Naive thymus-derived CD8-positive, alpha-beta T cell (primary cell): ENCODE measurements around the gene TBP. TPM values are rescaled to one million over a fixed set of nuclear protein-coding genes. Genes with fewer than 3 reads are reported as not detected.

ENCODE experiments used
- ATAC-seq, 2 donors: fragments of 150-1000 bp; cut with Tn5 transposase in 1 of 2; sonication (Bioruptor Pico), chemical (Tn5 transposase) in 1 of 2; 1 replicate in 1 of 2; 2 replicates in 1 of 2; pipeline ENCODE4 v1.10.0; 2021; ENCODE audit warnings: mild to moderate bottlenecking in 2 of 2, moderate library complexity in 2 of 2
- POLR2A ChIA-PET: fragments of 350-600 bp; sonication (Branson Sonifier 250); formaldehyde crosslinking; loops from one replicate; lab custom pipeline; 2021; ENCODE audit warnings: antibody characterized with exemption; lab: Charles Lee
- DNase-seq, 10 donors: peaks; one replicate each; pipeline versions ENCODE4 v3.0.0 to v3.0.0-alpha.2; 2020 to 2022
- H3K27ac Mint-ChIP-seq, 10 donors: one replicate each; pipeline ENCODE4 v1.8.0; 2020 to 2022; ENCODE audit warnings: mild to moderate bottlenecking in 10 of 10, mixed read lengths in 10 of 10, moderate library complexity in 4 of 10, inconsistent platforms in 1 of 10
- H3K27me3 Mint-ChIP-seq, 5 donors: one replicate each; pipeline ENCODE4 v1.8.0; 2021 to 2022; ENCODE audit warnings: mixed read lengths in 5 of 5
- H3K36me3 Mint-ChIP-seq, 3 donors: one replicate each; pipeline ENCODE4 v1.8.0; 2020 to 2022; ENCODE audit warnings: mixed read lengths in 3 of 3, mild to moderate bottlenecking in 2 of 3, inconsistent platforms in 1 of 3
- H3K4me1 Mint-ChIP-seq, 4 donors: one replicate each; pipeline ENCODE4 v1.8.0; 2021 to 2022; ENCODE audit warnings: mixed read lengths in 4 of 4
- H3K4me3 Mint-ChIP-seq, 10 donors: one replicate each; pipeline ENCODE4 v1.8.0; 2020 to 2022; ENCODE audit warnings: mild to moderate bottlenecking in 10 of 10, mixed read lengths in 10 of 10, moderate library complexity in 6 of 10, inconsistent platforms in 1 of 10
- H3K9me3 Mint-ChIP-seq, 9 donors: one replicate each; pipeline ENCODE4 v1.8.0; 2020 to 2022; ENCODE audit warnings: mixed read lengths in 9 of 9, mild to moderate bottlenecking in 3 of 9, inconsistent platforms in 1 of 9, moderate library complexity in 1 of 9
- polyA plus RNA-seq, 3 donors: library from polyadenylated mRNA; unstranded; fragments of 300-500 nt; fragmentation: Illumina TruSeq; gene quantifications; one replicate each; pipeline ENCODE4 v1.2.3, GENCODE V29; 2021
- total RNA-seq, 8 experiments: library from RNA in 2 of 8; stranded (reverse) in 2 of 8; gene quantifications; one replicate each; pipeline ENCODE4 v1.2.3 and lab custom pipeline; 2021 to 2026

Gene TBP
- total and polyA plus RNA-seq, 5 experiments from 2014 or later, result 13.8 to 34.5 (median 25.6) TPM

DNA sequence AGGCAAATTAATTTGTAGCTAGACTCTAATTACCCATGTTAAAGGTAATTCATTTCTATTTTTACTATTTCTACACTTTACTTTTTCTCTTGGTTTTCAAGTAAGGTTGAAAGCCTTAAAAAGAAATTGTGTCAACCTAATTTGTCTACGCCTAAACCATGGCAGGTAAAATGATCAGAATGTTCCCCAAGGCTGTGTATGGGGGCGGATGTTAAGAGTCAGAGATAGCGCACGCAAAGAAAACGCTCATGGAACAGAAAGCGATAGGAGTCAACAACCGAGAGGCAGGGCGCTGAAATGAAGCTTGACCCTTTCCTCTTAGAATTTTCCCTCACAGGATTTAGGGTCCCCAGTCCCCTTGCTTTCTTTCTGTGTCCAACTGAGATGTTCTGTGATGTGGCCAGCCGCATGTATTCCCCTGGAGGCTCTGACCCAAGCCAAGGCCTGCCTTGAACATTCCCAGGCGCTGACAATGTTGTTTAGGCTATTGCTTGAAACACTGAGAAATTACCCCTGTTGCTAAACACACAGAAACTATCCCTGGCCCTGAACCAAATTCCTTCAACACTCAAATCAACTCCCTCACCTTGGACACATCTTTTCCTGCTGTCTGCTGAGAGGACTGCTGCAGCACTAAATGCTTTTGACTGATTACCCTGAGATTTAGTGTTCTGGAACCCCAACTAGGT, 12.0 kb upstream of the TBP start:
- Mint-ChIP-seq H3K9me3 (no peaks in the 10 kb centered on the region), H3K27me3 (no peaks in the 10 kb centered on the region), H3K4me3 (no peak overlapping the region), H3K36me3 (peaks cover 0 to 100% (median 19%) of the 10 kb centered on the region in 3 donors), H3K27ac (peak overlapping the region in 2 of 10 donors; percentile 20 to 49), H3K4me1 (peaks cover 15 to 36% (median 28%) of the 10 kb centered on the region in 4 donors)
- POLR2A ChIA-PET, result no interaction called here
- no peak for ATAC-seq
- DNase-seq, result no peak

GRCh38 chr6:170545405-170545804, 8.8 kb upstream of the TBP start:
- DNase-seq (no peak), ATAC-seq (no peak)
- Mint-ChIP-seq H3K4me1 (peaks cover 23 to 54% (median 37%) of the 10 kb centered on the region in 4 donors), H3K27ac (no peak overlapping the region), H3K27me3 (no peaks in the 10 kb centered on the region), H3K9me3 (no peaks in the 10 kb centered on the region), H3K4me3 (no peak overlapping the region), H3K36me3 (peaks cover 0 to 100% (median 20%) of the 10 kb centered on the region in 3 donors)
- POLR2A ChIA-PET, result interaction anchor here (1.1 kb wide), 1 partner anchor 39 kb away, joined by 3 read pairs; the partner anchor contains the start of gene PDCD2

- peaks cover 11 to 47% (median 28%) of the 10 kb centered on the region in 4 donors for H3K4me1 Mint-ChIP-seq
- H3K27ac Mint-ChIP-seq, result no peak within 1 kb of the TSS
- POLR2A ChIA-PET, result interaction anchor here (0.8 to 4.3 kb wide), 11 partner anchors 15 to 1340 kb away, joined by 3 to 59 read pairs (median 5); partner anchors contain the start of genes C6orf120, DYNLT2, ERMARD and FAM120B
- H3K4me3 Mint-ChIP-seq, result no peak within 1 kb of the TSS
- no peaks in the 10 kb centered on the region for H3K9me3 Mint-ChIP-seq
- DNase-seq (peak; percentile 61 to 88 (median 70)), ATAC-seq (peak; percentile 18 to 33)
- peaks cover 0 to 43% (median 3%) of the 10 kb centered on the region in 3 donors for H3K36me3 Mint-ChIP-seq
- no peaks in the 10 kb centered on the region for H3K27me3 Mint-ChIP-seq
These were observed 1.2 kb upstream of the TBP start, which contains the start of gene PSMB1 for GRCh38 chr6:170552765-170553533. TSS of gene PSMB1 (minus strand) at chr6:170553307. CDS start at chr6:170553242, 65 bp downstream.

DNA sequence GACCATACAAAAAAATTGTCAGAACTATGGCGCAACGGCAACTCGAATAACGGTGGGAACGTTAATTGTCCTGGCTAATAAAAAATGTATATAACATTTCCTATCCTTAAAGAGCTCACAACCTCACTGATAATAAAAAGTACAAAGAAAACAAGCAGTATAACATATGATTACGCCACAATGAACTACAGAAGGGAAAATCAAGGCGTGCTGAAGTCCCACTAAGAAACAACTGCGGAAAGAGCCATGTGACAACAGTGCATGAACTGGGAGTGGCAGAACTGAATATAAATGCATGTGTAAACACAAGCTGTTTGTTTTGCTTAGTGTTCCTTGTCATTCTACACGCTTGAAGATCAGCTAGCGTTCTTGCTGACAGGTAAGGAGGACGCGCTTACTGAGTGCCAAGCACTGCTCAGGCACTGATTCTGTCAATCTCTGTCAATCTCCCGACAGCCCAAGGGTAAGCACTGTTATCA, 596 bp upstream of the TBP start:
- DNase-seq (peak in 4 of 10 donors; percentile 14 to 67 (median 46)), ATAC-seq (peak; percentile 75 to 76)
- H3K36me3 Mint-ChIP-seq, result peaks cover 0 to 43% (median 6%) of the 10 kb centered on the region in 3 donors
- peaks cover 17 to 48% (median 28%) of the 10 kb centered on the region in 4 donors for H3K4me1 Mint-ChIP-seq
- H3K9me3 Mint-ChIP-seq, result no peaks in the 10 kb centered on the region
- H3K27ac Mint-ChIP-seq, result no peak overlapping the region
- H3K4me3 Mint-ChIP-seq, result no peak overlapping the region
- no peaks in the 10 kb centered on the region for H3K27me3 Mint-ChIP-seq
- POLR2A ChIA-PET, result interaction anchor here (0.8 to 4.3 kb wide), 12 partner anchors 16 to 1340 kb away, joined by 3 to 59 read pairs (median 5); partner anchors contain the start of genes C6orf120, DYNLT2, ERMARD and FAM120B

DNA sequence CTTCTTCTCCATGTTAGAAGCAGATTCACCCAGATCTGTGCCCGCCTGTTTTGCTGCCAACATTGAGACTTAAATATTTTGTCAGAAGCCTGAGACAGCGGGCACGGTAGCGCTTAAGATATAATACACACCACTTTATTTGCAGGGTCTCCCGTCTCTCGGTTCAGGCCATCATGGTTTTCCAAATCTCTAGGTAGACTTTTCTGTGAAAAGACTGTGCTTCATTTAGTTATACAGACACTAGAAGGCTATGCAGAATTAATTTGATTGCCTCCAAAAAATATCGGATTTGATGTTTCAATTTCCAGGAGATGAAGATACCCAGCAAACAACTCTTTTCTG, 598 bp downstream of the TBP start:
- ATAC-seq (no peak), DNase-seq (no peak)
- POLR2A ChIA-PET, result interaction anchor here (0.6 to 4.3 kb wide), 4 partner anchors 29 to 860 kb away, joined by 3 to 59 read pairs (median 39); partner anchors contain the start of genes DYNLT2, ERMARD, PDCD2 and PHF10
- no peaks in the 10 kb centered on the region for H3K27me3 Mint-ChIP-seq
- no peak overlapping the region for H3K4me3 Mint-ChIP-seq
- H3K9me3 Mint-ChIP-seq, result no peaks in the 10 kb centered on the region
- peaks cover 22 to 42% (median 25%) of the 10 kb centered on the region in 4 donors for H3K4me1 Mint-ChIP-seq
- no peak overlapping the region for H3K27ac Mint-ChIP-seq
- peaks cover 0 to 42% (median 6%) of the 10 kb centered on the region in 3 donors for H3K36me3 Mint-ChIP-seq

DNA sequence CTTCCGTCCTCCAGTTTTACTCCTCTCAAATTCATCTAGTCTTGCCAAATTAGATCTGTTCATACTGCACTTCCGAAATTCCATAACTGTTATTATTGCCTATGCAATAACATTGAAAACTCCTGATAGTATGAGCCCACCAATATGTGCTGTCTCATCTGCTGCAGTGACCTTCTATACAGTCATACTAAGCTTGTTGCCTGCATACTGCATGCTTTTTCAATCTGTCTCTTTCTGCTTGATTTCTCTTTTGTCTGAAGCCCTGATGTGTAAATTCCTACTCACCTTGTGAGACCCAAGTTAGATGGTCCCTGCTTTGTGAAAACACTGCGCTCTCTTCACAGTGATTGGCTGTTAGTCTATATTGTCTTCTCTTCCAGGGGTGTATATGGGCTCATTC, 1.1 kb downstream of the TBP start:
- no peaks in the 10 kb centered on the region for H3K27me3 Mint-ChIP-seq
- no peak overlapping the region for H3K4me3 Mint-ChIP-seq
- peaks cover 18 to 38% (median 25%) of the 10 kb centered on the region in 4 donors for H3K4me1 Mint-ChIP-seq
- ATAC-seq, result no peak
- H3K36me3 Mint-ChIP-seq, result peaks cover 0 to 42% (median 6%) of the 10 kb centered on the region in 3 donors
- H3K27ac Mint-ChIP-seq, result no peak overlapping the region
- no peaks in the 10 kb centered on the region for H3K9me3 Mint-ChIP-seq
- POLR2A ChIA-PET, result interaction anchor here (4.3 kb wide), 1 partner anchor 29 kb away, joined by 59 read pairs; the partner anchor contains the start of gene PDCD2
- no peak for DNase-seq

DNA sequence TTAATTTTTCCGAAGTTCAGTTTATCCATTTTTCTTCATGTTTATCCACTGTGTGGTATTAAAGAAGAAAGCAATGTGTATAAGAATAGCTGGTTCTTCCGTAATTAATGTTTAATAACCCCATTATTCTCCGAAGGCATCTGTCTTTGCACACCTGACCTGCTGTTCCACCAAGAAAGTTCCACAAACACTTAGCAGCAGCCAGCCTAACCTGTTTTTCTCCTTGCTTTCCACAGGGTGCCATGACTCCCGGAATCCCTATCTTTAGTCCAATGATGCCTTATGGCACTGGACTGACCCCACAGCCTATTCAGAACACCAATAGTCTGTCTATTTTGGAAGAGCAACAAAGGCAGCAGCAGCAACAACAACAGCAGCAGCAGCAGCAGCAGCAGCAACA, 7.4 kb downstream of the TBP start:
- Mint-ChIP-seq H3K4me1 (peaks cover 18 to 56% (median 29%) of the 10 kb centered on the region in 4 donors), H3K36me3 (peaks cover 5 to 86% (median 15%) of the 10 kb centered on the region in 3 donors), H3K27ac (no peak overlapping the region), H3K4me3 (no peak overlapping the region), H3K9me3 (no peaks in the 10 kb centered on the region), H3K27me3 (no peaks in the 10 kb centered on the region)
- no peak for ATAC-seq
- POLR2A ChIA-PET, result no interaction called here
- DNase-seq, result no peak

DNA sequence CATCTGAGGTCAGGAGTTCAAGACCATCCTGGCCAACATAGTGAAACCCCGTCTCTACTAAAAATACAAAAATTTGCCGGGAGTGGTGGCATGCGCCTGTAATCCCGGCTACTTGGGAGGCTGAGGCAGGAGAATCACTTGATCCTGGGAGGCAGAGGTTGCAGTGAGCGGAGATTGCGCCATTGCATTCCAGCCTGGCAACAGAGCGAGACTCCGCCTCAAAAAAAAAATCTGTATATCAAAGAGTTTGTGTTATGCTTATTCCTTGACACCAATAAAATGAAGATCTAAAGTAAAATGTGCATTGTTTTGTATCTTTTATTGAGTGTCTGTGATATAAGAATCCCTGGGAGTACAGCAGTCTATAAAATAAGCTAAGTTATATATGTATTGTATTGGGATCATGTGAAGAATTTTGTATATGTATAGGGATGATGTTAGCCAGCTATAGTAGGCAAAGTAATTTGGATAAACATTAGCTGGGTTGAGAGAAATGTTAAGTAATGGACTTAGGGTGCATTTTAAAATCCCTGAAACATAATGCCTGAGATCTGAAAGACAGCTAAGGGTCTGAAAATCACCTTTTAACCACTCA, 10.9 kb downstream of the TBP start:
- Mint-ChIP-seq H3K9me3 (no peaks in the 10 kb centered on the region), H3K4me3 (no peak overlapping the region), H3K4me1 (peaks cover 6 to 28% (median 15%) of the 10 kb centered on the region in 4 donors), H3K36me3 (peaks cover 5 to 88% (median 27%) of the 10 kb centered on the region in 3 donors), H3K27ac (no peak overlapping the region), H3K27me3 (no peaks in the 10 kb centered on the region)
- ATAC-seq (no peak), DNase-seq (no peak)
- POLR2A ChIA-PET, result no interaction called here

- Mint-ChIP-seq H3K9me3 (no peaks in the 10 kb centered on the region), H3K27me3 (no peaks in the 10 kb centered on the region), H3K4me3 (no peak overlapping the region), H3K27ac (peak overlapping the region in 5 of 10 donors; percentile 19 to 41 (median 29)), H3K4me1 (peaks cover 0 to 3% (median 0%) of the 10 kb centered on the region in 4 donors), H3K36me3 (peaks cover 0 to 81% (median 15%) of the 10 kb centered on the region in 3 donors)
- ATAC-seq (no peak), DNase-seq (no peak)
- POLR2A ChIA-PET, result no interaction called here
These were observed 18.7 kb downstream of the TBP start for GRCh38 chr6:170572704-170573466.

DNA sequence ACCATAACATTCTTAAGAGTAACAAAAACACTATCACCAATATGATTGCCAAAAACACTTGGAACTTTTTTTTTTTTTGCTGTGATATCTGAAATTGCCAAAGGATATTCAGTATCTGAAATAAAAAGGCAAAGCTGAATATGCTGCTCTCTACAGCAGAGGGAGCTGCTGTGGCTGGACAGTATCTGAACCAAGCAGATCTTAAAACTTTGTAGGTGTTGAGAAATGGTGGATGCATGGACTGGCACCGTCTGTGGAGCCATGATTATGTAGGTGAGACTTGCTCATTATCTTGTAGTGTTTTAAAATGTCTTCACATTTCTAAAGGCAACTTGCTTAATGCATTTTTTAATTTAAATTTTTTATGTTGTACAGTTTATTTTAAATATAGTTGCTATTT, 21.1 kb downstream of the TBP start:
- Mint-ChIP-seq H3K27ac (peak overlapping the region in 1 of 10 donors; percentile 29), H3K9me3 (no peaks in the 10 kb centered on the region), H3K36me3 (peaks cover 0 to 82% (median 1%) of the 10 kb centered on the region in 3 donors), H3K4me1 (peaks cover 0 to 4% (median 0%) of the 10 kb centered on the region in 4 donors), H3K4me3 (no peak overlapping the region), H3K27me3 (no peaks in the 10 kb centered on the region)
- POLR2A ChIA-PET, result no interaction called here
- DNase-seq (no peak), ATAC-seq (no peak)

- Mint-ChIP-seq H3K4me3 (no peak overlapping the region), H3K27ac (peak overlapping the region in 3 of 10 donors; percentile 42 to 52 (median 47)), H3K36me3 (peaks cover 0 to 81% (median 5%) of the 10 kb centered on the region in 3 donors), H3K4me1 (peaks cover 5 to 27% (median 18%) of the 10 kb centered on the region in 4 donors), H3K27me3 (no peaks in the 10 kb centered on the region), H3K9me3 (no peaks in the 10 kb centered on the region)
- DNase-seq (no peak), ATAC-seq (no peak)
- POLR2A ChIA-PET, result no interaction called here
These were observed 24.7 kb downstream of the TBP start for GRCh38 chr6:170578909-170579308.
